ENCODE measurements around the gene SBSN.

Gene SBSN, protein sequence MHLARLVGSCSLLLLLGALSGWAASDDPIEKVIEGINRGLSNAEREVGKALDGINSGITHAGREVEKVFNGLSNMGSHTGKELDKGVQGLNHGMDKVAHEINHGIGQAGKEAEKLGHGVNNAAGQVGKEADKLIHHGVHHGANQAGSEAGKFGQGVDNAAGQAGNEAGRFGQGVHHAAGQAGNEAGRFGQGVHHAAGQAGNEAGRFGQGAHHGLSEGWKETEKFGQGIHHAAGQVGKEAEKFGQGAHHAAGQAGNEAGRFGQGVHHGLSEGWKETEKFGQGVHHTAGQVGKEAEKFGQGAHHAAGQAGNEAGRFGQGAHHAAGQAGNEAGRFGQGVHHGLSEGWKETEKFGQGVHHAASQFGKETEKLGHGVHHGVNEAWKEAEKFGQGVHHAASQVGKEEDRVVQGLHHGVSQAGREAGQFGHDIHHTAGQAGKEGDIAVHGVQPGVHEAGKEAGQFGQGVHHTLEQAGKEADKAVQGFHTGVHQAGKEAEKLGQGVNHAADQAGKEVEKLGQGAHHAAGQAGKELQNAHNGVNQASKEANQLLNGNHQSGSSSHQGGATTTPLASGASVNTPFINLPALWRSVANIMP

DNA sequence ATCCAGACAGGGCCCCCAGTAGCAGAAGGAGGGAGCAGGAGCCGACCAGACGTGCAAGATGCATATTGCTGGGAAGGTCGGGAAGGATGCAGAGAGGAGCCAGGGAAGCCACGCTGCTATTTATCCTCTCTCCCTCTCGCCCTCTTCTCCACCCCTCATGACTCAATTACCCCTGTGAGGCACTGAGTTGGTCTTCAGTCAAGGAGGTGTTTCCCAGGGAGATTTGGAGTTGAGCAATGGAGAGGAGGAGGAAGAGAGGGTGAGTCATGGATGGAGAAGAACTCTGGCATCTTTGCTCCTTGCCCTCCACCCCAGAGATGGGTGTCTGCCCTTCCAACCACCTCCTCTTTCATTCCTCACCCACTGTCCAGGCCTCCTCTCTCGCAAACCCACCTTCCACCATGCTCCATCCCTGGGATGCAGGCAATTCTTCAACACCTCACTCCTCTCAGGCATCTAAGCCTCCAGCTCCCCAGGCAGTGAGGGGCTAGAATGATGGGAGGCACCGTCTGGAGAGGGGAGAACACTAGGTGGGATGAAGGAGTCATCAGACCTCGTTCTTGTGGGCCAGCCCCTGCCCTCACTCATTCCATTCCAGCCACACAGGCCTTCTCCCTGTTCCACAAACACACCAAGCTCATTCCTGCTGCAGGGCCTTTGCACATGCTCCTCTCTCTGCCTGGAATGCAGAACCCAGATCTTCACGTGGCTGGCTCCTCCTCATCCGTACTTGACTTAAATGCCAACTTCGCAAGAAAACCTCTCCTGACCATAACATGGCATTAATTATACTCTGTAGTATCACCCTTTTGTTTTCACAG lies at the start of gene SBSN:
SBSN (minus strand) TSS at position 94 of the 821 bp plus-strand sequence; CDS start at position 64, 30 bp downstream.
- no peak for DNase-seq

DNA sequence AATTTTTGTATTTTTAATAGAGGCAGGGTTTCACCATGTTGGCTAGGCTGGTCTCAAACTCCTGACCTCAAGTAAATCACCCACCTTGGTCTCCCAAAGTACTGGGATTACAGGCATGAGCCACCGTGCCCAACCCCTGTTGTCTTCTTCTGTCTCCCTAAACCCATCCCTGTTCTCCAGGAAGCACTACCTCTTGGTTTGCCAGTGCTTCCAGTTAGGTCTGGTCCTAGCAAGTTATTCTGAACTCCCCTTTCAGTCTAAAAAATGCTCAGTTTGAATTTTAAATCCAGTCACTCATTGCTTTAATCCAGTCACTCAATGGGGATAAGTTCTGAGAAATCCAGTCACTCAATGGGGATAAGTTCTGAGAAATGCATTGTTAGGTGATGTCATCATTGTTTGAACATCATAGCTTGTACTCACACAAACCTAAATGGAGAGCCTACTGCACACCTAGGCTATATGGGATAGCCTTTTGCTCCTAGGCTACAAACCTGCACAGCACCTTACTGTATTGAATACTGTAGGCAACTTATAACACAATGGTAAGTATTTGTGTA lies 43.4 kb upstream of the SBSN start:
- DNase-seq, result no peak

DNA sequence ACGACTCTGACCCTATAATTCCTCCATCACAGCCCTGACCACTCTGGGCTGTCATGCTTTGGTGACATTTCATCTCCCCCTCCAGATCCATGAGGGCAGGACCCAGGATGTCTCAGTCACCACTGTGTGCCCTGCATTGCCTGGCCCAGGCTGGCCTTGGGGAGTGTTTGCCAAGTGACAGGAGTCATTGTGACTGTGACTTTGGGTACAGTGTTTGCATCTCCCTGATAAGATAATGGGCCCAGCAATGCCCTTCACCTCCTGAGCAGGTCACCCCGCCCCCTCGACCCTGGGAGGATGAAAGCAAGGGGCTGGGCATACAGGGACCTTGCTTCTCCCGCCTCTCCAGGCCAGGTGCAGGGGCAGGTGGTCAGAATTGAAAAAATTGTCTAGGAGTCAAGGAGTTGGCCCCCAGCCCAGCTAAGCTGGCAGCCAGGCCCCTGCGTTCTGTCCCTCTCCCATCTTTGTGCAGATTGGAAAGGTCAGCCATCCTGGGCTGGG lies 41.2 kb upstream of the SBSN start:
- no peak for DNase-seq

DNA sequence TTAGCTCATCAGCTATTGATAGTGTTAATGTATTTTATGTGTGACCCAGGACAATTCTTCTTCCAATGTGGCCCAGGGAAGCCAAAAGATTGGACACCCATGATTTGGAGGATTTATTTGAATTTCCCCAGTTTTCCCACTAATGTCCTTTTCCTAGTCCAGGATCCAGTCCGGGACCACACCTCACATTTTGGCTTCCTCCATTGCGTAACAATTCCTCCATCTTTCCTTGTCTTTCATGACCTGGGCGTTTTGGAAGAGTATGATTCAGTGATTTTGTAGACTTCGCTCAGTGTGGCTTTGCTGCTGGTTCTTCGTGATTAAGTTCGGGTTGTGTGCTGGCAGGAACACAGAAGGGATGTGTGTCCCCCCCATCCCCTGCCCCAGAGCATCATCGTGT lies 38.6 kb upstream of the SBSN start:
- no peak for DNase-seq

DNA sequence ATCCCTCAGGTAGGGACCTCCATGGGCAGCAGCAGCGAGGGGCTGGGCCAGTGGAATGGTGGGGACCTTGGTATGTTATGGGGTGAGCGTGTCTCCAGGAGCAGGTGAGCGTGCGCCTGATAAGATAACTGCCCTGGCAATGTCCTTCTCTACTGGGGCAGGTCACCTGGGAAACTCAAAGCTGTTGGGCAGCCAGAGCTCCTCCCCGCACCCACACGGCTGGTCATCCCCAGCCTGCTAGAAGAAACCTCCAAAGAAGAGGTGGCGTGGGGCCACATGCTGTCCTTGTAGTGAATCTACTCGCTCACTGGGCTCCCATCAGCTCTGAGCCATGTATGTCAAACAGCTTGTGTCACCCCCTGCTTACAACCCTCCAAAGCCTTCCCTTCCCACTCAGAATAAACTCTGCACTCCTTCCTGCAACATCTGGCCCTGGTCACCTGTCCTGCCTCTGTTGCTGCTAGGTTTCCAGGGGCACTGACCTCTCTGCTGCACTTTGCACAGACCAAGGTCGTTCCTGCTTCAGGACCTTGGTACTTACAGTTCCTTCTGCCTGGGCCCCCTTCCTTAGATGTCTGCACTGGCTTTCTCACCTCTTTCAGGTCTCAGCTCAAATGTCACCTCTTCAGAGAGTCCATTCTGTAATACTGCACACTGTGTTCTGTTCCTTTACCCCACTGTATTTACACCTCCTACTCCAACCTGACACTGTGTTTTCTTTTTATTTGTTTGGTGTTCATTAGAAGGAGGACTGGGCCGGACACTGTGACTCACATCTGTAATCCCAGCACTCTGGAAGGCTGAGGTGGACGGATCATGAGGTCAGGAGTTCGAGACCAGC lies 37.1 kb upstream of the SBSN start:
- DNase-seq, result no peak

DNA sequence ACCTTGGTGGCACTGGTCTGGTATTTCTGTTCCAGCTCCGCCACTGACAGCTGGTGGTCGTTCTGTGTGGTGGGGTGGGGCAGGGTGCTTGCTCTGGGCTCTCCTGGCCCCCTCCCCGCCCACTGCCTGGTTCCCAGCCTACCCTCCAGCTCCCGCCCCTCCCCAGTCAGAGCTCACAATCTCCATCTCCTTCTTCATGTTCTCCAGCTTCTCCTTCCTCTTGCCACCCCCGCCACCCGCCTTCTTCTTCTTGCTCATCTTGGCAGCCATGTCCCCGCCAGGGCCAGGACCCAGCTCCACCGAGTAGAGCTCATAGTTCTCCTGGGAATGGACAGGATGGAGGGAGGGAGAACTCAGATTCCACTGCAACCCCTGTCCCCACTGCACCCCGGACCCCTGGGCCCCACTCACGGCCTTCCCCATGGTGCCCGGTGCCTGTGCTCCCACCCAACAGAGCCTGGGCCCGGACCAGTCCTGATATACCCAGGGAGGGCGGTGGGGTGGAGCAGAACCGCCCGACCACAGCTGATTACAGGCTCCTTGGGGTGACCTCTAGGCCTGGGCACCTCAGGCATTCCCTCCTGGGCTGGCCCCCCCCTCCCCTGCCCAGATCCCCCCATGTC lies 35.2 kb upstream of the SBSN start, which contains the start of gene ATP4A:
ATP4A (minus strand) TSS at position 452 of the 623 bp plus-strand sequence; CDS start at position 423, 29 bp downstream.
- no peak for DNase-seq

DNA sequence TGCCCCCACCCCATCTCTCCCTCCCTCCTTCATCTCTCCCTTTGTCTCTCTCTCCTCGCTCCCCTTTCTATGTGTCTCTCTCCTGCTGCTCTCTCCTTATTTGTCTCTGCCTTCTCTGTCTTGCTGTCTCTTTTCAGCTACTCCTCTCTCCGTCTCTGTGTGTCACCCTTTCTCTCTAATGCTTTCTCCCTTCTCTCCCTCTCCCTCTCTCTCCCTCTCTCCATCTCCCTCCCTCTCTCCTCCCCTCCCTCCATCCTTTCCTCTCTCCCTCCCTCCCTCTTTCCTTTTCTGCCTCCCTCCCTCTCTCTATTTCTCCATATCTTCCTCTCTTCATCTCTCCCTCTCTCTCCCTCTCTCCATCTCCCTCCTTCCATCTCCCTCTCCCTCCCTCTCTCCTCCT lies 34.7 kb upstream of the SBSN start:
- no peak for DNase-seq

DNA sequence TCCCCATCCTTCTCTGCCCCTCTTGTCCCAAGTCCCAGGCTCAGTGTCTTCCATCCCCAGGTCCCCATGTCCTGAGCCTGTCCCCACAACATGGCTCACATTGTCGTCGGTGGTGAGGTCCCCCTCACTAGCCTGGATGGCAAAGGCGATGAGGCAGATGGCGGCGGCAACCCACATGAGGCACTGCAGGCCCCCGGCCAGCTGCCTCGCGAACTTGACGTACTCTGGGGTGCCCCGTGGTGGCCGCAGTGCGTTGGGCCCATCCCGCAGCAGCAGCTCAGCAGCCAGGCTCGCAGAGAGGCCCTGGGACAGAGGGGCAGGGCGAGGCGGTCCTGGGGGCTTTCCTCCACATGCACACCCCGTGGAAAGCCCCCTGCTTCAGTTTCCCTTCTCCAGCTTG lies 34.2 kb upstream of the SBSN start:
- DNase-seq, result no peak

DNA sequence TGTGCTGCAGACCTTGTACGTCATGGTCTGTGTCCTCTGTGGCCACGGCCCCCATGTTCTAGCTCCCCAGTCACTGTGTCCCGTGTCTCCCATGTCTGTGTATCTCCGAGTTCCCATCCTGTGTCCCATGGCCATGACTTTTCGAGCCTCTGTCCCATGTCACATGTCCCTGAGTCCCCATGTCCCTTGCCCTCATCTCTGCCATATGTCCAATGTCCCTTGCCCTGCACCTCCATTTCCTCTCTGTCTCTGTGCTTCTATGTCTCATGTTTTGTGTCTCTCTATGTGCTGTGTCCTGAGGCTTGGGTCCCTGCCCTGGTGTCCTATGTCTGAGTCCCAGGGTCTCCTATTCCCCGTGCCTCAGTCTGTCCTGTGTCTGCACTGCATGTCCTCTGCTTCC lies 33.3 kb upstream of the SBSN start:
- no peak for DNase-seq

DNA sequence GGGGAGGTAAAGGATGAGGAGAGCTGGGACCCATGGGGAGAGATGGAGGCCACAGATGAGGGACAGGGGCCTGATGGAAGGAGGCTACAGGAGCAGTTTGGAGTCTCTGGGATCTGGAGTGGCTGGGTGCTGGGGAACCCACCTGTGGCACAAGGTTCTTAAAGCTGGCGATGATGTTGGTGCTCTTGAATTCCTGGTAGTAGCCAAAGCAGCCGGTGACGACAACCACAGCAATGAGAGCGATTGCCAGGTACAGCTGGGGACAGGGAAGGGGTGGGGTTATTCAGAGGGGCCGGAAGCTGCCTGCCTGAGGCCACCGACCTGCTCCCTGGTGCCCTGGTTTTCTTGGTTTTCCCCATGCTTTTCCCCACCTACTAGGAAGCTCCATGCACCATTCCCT lies 32.6 kb upstream of the SBSN start:
- no peak for DNase-seq

DNA sequence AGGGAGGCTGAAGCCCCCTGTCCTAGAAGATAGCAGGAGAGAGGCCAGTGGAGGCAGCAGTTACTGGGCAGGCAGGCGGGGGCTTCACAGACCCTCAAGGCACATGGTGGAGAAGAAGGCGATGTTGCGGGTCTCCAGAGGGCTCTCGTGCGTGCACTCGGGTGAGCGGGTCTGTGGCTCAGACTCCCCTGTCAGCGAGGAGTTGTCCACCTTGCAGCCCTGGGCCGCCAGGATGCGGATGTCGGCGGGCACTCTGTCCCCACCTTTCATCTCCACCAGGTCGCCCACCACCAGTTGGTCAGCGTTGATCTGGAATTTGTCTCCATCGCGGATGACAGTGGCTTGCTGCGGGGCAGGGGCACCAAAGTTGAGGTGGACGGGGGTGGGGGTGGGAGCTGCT lies 32.2 kb upstream of the SBSN start:
- no peak for DNase-seq

DNA sequence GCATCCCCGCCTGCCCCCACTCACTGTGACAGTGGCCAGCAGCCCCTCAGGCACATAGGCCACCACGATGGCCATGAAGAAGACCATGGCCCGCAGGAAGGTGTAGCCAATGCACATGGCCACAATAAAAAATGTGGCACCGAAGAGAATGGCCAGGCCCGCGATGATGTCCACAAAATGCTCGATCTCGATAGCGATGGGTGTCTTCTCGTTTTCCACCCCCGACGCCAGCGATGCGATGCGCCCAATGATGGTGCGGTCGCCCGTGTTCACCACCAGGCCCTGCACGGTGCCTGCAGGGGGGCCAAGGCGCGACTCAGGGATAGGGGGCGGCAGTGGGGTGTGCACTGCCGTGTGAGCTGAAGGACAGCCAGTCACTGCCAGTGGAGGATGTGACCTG lies 31.7 kb upstream of the SBSN start:
- no peak for DNase-seq

DNA sequence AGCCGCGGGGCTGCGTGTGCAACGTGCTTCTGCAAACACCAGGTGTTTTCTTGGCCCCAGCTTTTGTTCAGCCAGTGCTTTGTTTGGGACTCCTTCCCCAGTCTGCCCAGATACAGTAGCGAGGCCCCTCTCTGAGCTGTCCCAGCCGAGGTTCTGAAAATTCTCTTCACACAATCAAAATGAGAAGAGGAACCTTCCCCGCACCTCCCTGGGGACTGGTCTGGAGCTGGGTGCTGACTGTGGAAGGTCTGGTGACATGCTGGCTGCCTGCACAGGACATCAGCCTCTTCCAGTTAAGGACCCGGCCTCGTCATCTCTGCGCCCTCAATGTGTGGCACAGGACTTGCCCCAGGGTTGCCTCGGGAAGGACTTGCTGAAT lies 31.2 kb upstream of the SBSN start:
- no peak for DNase-seq

DNA sequence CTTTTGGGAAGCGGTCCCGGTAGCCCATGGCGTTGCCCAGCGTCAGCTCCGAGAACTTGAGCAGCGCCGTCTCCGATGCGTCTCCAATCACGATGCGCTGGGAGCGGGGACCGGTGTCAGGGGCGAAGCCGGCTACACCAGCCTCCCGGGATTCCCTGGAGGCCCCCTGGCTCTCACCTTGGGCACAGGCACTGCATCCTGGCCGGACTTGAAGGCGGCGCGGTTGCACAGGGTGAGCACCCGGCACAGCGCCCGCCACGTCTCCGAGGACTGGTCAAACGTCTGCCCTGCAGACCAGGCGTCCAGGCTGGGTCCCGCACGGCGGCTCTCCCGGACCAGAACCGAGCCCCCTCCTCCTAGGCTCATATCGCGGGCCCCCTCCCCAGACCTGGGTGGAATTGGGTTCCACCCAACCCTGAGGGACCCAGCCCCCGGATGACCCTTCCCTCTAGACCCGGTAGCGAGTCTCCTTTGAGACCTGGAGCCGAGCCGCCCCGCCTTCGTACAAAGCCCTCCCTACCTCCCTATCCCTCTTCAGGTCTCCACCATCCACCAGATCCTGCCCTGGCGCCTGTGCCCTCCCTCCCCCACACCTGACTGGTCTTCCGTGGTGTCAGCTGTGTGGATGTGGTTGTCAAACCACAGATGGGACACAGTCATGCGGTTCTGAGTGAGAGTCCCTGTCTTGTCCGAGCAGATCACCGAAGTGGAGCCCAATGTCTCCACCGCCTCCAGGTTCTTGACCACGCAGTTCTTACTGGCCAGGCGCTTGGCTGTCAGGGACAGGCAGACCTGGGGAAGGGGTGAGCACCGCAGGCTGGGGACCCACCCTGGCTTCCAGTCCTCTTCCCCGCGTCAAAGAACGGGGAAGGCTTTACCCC lies 30.5 kb upstream of the SBSN start:
- no peak for DNase-seq

DNA sequence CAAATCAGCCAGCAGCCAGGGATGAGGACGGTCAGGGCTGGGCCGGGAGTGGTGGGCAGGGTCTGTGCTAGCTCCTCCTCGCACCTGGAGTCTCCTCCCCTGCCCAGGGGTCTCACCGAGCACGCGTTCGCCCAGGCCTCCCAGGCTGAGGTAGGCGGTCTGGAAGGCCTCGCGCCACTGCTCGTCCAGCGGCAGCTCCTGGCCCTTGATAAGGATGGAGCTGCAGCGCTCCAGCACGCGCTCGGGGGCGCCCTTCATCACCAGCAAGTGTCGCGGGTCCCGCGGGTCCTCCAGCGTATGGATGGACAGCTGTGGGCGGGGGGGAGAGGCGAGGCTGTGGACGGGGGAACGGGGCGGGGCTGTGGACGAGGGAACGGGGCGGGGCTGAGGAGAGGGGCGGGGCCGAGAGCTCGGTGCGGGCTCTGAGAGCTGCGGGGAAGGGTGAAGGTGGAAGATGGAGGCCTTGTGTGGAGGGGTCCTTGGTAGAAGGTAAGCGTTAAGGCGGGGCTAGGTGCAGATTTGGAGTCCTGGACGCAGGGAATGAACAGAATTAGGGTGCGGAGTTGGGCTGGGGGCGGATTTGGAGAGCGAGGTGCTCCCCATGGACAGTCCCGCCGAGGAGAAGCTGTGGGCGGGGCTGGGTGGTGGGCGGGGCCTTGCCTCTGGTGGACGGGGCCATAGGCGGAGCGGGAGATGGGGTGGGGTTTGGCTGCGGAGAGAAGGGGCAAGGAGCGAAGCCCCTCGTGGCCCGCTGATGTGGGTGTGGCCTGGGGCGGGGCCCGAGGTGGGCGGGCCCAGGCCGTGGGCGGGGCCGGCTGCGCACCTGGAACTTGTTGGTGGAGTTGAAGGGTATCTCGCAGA lies 29.7 kb upstream of the SBSN start:
- no peak for DNase-seq

DNA sequence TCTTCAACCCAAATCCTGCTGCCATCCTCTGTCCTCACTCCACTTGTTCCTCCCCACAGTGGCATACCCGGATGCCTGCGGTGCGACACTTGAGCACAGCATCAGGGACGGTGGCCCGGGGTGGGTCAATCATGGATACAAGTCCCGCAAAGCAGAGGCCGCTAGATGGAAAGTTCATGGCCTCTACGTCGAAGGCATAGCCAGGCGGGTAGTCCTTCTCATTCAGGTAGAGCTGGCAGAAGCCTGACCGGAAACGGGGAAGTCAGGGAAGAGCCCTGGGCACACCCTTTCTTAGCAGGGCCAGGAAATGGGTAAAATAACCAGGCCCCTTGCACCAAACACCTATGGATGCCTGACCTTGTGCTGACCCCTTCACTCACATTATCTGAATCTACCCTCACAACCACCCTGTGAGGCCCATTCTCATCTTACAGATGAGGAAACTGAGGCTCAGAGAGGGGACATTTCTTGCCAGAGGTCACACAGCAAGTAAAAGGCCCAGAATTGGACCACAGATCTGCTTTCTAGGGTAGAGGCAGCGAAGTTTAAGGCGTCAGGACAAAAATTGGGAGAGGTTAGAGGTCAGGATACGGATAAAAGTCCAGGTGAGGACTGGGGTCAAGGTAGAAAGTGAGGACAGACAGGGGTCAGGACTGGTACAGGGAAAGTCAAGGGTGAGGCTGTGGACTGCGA lies 28.9 kb upstream of the SBSN start:
- no peak for DNase-seq

DNA sequence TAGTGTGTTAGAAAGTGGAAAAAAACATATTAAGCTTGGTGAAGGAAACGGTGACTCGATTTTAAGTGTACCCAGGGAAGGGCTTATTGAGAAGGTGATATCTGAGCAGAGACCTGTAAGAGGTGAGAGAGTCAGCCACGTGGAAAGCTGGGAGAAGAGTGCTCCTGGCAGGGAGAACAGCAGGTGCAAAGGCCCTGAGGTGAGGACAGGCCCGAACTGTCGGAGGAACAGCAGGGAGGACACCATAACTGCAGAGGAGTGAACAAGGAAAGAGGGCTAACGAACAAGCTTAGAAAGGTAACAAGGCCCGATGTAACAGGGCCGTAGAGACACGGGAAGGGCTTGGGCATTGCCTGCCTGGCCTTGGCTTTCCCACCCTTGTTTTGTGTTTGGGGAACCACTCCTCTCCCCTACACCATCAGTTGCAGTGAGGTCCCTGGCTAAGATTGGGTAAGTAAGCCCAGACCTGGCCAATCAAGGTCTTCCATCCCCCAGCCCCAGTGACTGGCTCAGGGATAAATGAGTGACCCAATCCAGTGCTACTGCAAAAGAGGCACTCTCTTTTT lies 28.0 kb upstream of the SBSN start:
- DNase-seq, result no peak

DNA sequence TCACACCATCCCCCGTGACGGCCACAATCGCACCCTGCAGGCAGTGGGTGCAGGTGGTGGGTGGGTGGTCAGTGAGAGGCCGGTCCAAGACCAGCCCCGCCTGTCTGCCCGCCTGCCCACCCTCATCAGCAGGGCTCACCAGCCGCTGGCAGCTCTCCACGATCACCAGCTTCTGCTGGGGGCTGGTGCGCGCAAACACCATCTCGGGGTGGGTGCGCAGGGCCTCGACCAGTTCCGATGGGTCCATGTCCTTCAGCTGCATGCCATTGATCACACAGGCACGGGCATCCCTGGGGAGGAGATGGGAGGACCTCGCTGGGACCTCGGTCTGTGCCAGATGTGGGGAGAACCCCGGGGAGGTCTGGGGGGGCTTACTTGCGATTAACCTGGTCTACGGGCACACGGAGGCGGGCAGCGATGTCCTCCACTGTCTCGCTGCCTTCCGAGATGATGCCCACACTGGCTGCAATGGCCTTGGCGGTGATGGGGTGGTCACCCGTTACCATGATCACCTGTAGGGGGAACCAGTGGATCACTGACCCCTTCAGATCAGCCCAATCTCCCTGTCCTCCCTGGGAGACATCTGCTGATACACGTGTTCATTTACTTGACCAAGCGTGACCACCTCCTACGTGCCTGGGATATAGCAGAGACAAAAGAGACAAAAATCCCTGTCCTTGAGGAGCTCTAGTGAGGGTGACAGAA lies 27.3 kb upstream of the SBSN start:
- peak; percentile 62 for DNase-seq

Data from OCI-M1 (cell line).